Measurements from ENCODE around the gene PPFIA4. TPM values are rescaled to one million over a fixed set of nuclear protein-coding genes. Genes with fewer than 3 reads are reported as not detected.

Gene PPFIA4
- 0.64 and 14.0 TPM in 2 replicates for total RNA-seq

DNA sequence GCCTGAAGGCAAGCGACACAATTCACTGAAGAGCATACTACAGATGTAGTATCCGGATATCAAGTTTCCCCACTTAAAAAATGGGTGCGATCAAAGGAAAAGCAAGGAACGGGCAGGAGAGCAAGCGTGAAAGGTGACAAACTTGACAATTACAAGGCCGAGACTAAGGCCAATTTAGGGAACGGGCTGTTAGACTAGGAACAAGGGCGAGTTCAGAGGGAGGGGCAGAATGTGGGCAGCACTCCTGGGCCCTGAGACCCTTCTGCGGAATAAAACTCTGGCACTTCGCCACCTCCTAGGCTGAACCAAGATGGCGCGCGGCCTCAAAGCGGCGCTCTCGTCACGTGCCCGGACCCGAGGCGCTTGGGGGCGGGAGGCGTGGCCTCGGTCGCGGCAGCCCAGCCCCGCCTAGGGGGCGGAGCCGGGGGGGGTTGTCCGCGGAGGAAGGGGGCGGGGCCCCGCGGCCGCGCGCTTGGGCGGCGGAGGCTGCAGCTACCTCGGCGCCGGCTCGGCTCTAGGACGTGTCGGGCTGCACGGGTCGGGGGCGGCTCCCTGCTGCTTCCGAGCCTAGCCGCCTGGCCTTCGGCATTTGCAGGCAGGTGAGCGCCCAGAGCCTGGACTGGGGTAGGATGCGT, at the start of gene PPFIA4:
Gene PPFIA4 (plus strand): TSS at position 461 of the 635 bp plus-strand sequence. CDS start 12,518 bp downstream, outside the sequence.

DNA sequence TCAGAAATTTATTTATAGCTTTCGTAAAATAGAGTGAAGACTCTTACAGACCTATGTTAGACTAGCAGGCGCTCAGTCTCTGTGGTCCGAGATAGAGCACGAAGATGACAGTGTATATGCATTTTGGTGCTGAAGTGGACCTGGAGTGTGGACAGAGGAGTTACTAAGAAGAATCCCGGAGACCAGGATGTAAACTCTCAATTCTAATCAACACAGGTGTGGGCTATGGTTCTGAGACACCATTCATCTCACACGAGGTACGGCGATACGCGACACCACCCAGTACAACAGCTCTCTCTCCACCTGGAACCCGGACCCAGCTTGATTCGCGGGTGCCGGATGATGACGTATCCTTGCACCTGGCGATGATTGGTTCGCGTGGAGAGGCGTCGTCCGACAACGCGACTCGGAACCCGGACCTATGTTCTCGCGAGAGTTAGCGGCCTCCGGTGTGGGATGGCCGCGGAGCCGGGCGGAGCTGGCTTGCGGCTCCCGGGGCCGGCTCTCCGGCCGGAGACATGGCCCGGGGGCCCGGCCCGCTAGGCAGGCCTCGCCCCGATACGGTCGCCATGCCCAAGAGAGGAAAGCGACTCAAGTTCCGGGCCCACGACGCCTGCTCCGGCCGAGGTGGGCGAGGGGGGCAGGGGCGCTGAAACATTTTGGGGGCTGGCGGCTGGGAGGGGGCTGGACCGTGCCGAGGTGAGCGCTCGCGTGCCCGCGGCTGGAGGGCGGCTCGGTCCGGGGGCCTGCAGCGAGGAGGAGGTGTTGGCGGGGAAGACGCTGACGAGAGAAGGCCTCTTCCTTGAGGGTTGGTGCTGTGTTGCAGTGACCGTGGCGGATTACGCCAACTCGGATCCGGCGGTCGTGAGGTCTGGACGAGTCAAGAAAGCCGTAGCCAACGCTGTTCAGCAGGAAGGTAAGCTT, 19.1 kb upstream of the PPFIA4 start, which contains the start of gene TMEM183A:
Gene TMEM183A (plus strand): TSS at position 427 of the 924 bp plus-strand sequence. CDS start 92 bp downstream, at position 519.

DNA sequence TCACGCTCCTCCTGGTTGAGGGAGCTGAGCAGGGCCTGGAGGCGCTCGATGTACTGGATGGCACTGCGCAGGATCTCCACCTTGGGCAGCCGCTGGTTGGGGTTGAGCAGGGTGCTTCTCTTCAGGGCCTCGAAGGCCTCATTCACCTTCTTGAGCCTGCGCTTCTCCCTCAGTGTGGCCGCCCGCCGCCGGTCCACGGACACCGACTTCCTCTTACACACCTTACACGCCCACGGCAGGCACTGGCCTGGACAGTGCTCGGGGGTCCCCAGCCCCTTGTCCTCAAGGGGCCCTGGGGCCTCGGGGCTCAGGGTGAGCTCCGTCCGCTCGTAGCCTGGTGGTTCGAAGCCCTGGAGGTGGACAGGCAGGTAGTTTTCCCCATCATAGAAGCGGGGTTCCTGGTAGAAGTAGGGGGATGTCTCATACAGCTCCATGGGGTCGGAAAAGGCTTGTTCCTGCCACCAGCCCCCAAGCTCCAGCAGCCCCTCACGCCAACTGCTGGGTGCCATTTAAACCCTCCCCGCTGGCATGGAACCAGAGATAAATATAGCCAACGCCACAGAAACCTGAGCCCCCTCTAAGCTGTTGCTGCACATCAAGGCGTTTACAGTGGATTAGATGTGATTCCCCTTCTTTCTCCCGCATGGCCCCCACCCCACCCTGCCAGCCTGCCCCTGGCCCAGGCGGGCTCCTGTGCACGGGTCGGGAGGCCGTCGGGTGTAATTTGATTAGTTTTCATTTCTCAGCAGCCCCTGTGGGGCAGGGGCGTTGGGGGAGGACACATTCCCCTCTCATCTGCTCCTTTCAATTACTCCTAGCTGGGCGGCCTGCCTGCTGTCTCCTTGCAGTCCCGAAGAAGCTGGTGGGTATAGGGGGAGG, 59.5 kb downstream of the PPFIA4 start, which contains the start of gene MYOG:
Gene MYOG (minus strand): TSS at position 485 of the 879 bp plus-strand sequence. CDS start 51 bp downstream, at position 434.

DNA sequence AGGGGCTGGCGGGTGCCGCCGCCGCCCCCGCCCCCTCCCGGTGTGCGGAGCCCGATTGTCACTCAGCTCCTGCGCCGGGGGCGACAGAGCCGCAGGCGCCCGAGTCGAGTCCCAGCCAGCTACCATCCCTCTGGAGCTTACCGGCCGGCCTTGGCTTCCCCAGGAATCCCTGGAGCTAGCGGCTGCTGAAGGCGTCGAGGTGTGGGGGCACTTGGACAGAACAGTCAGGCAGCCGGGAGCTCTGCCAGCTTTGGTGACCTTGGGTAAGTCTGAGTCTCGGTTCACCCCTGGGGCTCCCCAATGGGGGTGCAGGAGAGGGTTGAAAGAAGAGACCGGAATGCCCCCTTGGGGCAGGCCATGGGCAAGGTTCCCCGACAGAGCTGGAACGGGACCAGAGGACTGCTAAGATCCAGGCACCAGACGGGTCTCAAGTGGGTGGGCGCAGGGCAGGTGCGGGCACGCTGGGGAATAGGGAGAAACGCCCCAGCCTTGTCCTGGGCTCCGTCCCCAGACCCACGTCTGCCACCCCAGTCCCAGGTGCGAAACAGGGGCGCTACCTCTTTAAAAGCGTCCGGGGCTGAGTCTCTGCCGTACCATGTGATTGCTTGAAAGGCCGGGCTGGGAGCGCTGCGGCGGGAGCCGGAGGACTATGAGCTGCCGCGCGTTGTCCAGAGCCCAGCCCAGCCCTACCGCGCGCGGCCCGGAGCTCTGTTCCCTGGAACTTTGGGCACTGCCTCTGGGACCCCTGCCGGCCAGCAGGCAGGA, 101.6 kb downstream of the PPFIA4 start, which contains the start of gene ADORA1:
Gene ADORA1 (plus strand): TSS at position 61 of the 765 bp plus-strand sequence. CDS start 1,116 bp downstream, outside the sequence.

Other genes with a start within 250 kb of the PPFIA4 start
- gene KDM5B, start 218.1 kb upstream of the PPFIA4 start, total RNA-seq, result 94.4 and 113 TPM in 2 replicates
- gene PCAT6, start 215.5 kb upstream of the PPFIA4 start, total RNA-seq, result 0.24 TPM in 1 of 2 replicates, not detected in the other
- gene RABIF, start 137.3 kb upstream of the PPFIA4 start, total RNA-seq, result 3.2 and 5.5 TPM in 2 replicates
- 31.1 and 42.8 TPM in 2 replicates for gene KLHL12, start 99.3 kb upstream of the PPFIA4 start, total RNA-seq
- gene ADIPOR1, start 68.2 kb upstream of the PPFIA4 start, total RNA-seq, result 162 and 186 TPM in 2 replicates
- 100.0 and 208 TPM in 2 replicates for gene CYB5R1, start 59.2 kb upstream of the PPFIA4 start, total RNA-seq
- 117 and 139 TPM in 2 replicates for gene TMEM183A, start 19.1 kb upstream of the PPFIA4 start, total RNA-seq
- not detected in 2 replicates for gene MYOG, start 59.5 kb downstream of the PPFIA4 start, total RNA-seq
- under 0.01 and 0.72 TPM in 2 replicates for gene ADORA1, start 101.2 kb downstream of the PPFIA4 start, total RNA-seq
- gene MYBPH, start 149.3 kb downstream of the PPFIA4 start, total RNA-seq, result not detected in 2 replicates
- gene CHI3L1, start 160.2 kb downstream of the PPFIA4 start, total RNA-seq, result 0.21 and 1.7 TPM in 2 replicates
- under 0.01 and 0.24 TPM in 2 replicates for gene CHIT1, start 203.2 kb downstream of the PPFIA4 start, total RNA-seq

Measured in tracheal epithelial cell (primary cell).